Putamen (tissue), 1 donor: ENCODE data around the gene PIGZ.

Source experiments
- DNase-seq: peaks from one replicate; pipeline ENCODE4 v3.0.0-alpha.2; 2016; ENCODE audit warnings: low spot score

Gene PIGZ

DNA sequence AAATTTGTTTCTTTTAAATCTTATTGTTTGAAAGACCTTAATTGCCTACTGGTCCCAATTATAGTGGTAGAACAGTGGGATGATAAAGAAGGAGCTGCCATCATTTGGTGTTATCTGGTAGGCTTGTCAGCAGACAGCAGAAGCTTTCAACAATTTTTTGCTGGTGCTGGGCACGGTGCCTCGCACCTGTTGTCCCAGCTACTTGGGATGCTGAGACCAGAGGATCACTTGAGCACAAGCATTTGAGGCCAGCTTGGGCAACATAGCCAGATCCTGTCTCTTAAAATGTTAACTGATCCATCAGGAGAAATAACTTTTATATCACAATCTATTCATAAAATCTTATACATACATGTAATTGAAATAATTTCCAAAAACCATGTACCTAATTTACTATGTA lies 64.9 kb downstream of the PIGZ start:
- DNase-seq = no peak

DNA sequence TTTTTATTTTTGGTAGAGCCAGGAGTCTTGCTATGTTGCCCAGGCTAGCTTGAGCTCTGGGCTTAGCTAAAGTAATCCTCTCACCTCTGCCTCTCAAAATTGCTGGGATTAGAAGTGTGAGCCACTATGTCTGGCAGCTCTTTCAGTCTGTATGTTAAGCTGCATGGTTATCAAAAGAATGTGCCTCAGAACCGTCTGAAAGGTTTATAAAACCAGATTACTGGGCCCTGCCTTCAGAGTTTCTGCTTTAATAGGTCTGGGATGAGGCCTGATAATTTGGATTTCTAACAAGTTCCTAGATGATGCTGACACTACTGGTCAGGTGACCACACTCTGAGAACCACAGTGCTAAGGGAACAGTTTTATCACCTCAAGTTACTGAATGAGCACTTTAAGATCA lies 66.3 kb downstream of the PIGZ start:
- DNase-seq = no peak

DNA sequence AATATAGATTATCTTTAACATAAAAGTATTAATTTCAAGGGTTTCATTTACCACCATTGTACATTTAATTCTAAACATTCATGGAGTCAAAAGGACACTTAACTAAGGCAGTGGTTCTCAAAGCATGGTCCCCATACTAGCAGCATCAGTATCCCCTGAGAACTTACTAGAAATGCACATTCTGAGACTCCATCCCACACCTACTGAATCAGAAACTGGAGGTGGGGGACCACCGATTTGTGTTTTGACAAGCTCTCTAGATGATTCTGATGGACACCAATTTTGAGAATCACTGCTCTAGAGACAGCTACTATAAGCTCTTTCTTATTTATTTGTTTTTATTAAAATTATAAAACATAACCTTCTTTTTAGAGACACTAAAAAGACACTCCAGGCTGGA lies 66.9 kb downstream of the PIGZ start:
- DNase-seq = no peak
